Psoas muscle (tissue), 8 donors: ENCODE data around the gene RAI14. TPM values are rescaled to one million over a fixed set of nuclear protein-coding genes. Genes with fewer than 3 reads are reported as not detected.

ENCODE experiments used
- ATAC-seq, 4 donors: fragments of 200-7000 bp; cut with Tn5 transposase; one replicate each; pipeline ENCODE4 v1.9.1; 2020; ENCODE audit warnings: moderate library complexity in 3 of 4, mild to moderate bottlenecking in 2 of 4
- DNase-seq, 2 donors: peaks; one replicate each; pipeline ENCODE4 v3.0.0-alpha.2; 2020
- H3K27ac ChIP-seq: fragments of 200-600 bp; one replicate; pipeline ENCODE4 v1.8.0; 2022
- H3K27me3 ChIP-seq, 3 donors: fragments of 200-600 bp in 1 of 3; one replicate each; pipeline versions ENCODE4 v1.6.1 to v1.8.0; 2013 to 2022; ENCODE audit warnings: low read length in 2 of 3, mild to moderate bottlenecking in 2 of 3, moderate library complexity in 1 of 3; ENCODE audit not compliant: insufficient read depth in 3 of 3
- H3K36me3 ChIP-seq, 2 donors: fragments of 200-600 bp in 1 of 2; one replicate each; pipeline versions ENCODE4 v1.6.1 to v1.8.0; 2013 to 2022; ENCODE audit warnings: low read depth in 1 of 2, mild to moderate bottlenecking in 1 of 2, moderate library complexity in 1 of 2; ENCODE audit not compliant: insufficient read depth in 1 of 2
- H3K4me1 ChIP-seq: fragments of 200-600 bp; one replicate; pipeline ENCODE4 v1.8.0; 2022
- H3K4me3 ChIP-seq: fragments of 200-600 bp; one replicate; pipeline ENCODE4 v1.8.0; 2022; ENCODE audit warnings: mild to moderate bottlenecking
- H3K9me3 ChIP-seq: fragments of 200-600 bp; one replicate; pipeline ENCODE4 v1.8.0; 2022
- WGBS, 3 donors: extraction: QIAGEN DNeasy Blood & Tissue Kit; methylation state at CpG; one replicate each; pipeline versions ENCODE4 v1.1.6 to v1.1.7; 2013; 5-methylcytosine and 5-hydroxymethylcytosine counted together
- intact Hi-C, 2 donors: fragments of 100-400 bp; cut with DNase I; formaldehyde crosslinking; loops; one replicate each; pipeline versions ENCODE4 v1.11.0 to v1.14.2; 2022
- polyA plus RNA-seq, 3 donors: library from polyadenylated mRNA; stranded (reverse); fragments of 200-250 nt; gene quantifications; one replicate each; pipeline ENCODE4 v1.2.3, GENCODE V29; 2013
- total RNA-seq, 4 donors: library from RNA; stranded (reverse); fragmentation: NEBNext Ultra II Directional in 2 of 4; extraction: Animal tissue kit (Norgen Biotek cat#: 25700) in 2 of 4; gene quantifications; one replicate each; pipeline versions ENCODE4 v1.2.1 to v1.2.4, GENCODE V29; 2021 to 2023
- TF ChIP-seq, protein P1 (sequence below): fragments of 200-600 bp; IDR thresholded peaks from one replicate; pipeline ENCODE4 v1.8.0; 2022; ENCODE audit warnings: antibody characterized with exemption
- donor health status: healthy with polysubstance abuse.
- donor health status: DM: no; HTN: no; CAD: no; lungs with moderate emphysema.
- donor health status: Bipolar disorder and iron deficiency.
- donor health status: healthy.
- donor health status: DM: yes; HTN: yes; CAD: no.
- donor health status: DM: no; HTN: no; CAD: no.
- donor health status: DM: no; HTN: no; CAD: no.
- donor health status: DM: yes; HTN: yes; CAD: no.

RAI14 gene
- total and polyA plus RNA-seq, 7 donors = 0.69 to 4.3 (median 2.1) TPM

DNA sequence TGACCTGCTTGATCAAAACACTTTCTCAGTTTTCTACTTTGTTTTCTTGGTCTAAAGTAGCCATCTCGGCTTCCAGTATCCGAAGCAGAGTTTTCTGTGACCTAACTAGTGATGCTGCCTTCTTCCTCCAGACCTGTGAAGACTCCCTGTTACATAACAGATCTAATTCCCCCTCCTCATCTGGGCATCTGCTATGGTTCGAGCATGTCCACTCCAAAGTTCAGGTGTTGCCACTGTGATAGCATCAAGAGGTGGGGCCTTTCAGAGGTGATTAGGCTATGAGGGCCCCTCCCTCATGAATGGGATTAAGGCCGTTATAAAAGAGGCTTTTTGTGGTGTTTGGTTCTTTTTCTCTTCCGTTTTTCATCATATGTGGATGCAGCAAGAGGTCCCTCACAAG lies 203.1 kb downstream of the RAI14 start:
- 56 to 69% (median 61%) methylated on average over 4 to 5 of the region's 5 CpGs for WGBS, 3 donors
- intact Hi-C loops = no loop called here
- DNase-seq (no peak), ATAC-seq (no peak)
- Histone ChIP-seq H3K4me3 (no peak overlapping the region), H3K27me3 (no peaks in the 10 kb centered on the region), H3K27ac (no peak overlapping the region), H3K36me3 (no peaks in the 10 kb centered on the region), H3K4me1 (no peaks in the 10 kb centered on the region), H3K9me3 (no peaks in the 10 kb centered on the region)
- TF ChIP-seq, protein P1, sequence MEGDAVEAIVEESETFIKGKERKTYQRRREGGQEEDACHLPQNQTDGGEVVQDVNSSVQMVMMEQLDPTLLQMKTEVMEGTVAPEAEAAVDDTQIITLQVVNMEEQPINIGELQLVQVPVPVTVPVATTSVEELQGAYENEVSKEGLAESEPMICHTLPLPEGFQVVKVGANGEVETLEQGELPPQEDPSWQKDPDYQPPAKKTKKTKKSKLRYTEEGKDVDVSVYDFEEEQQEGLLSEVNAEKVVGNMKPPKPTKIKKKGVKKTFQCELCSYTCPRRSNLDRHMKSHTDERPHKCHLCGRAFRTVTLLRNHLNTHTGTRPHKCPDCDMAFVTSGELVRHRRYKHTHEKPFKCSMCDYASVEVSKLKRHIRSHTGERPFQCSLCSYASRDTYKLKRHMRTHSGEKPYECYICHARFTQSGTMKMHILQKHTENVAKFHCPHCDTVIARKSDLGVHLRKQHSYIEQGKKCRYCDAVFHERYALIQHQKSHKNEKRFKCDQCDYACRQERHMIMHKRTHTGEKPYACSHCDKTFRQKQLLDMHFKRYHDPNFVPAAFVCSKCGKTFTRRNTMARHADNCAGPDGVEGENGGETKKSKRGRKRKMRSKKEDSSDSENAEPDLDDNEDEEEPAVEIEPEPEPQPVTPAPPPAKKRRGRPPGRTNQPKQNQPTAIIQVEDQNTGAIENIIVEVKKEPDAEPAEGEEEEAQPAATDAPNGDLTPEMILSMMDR = no peak

DNA sequence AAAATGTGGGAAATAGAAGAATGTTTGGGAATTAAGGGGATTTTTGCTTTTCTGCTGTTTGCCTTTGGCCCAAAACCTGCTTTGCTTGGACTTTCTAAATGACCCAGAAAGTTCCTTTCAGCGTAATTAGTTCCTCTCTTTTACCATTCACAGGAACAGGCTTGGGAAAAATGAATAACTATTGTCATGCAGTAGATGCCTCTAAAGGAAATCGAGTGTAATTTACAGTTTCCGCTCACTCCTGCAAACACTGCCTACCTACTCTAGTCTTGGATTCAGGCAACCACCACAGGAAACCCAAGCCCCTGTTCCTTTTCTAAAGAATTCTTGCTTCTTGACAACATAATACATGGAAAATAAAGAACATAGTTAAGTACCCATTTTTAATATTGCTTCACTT lies 207.8 kb downstream of the RAI14 start:
- Histone ChIP-seq H3K4me1 (no peaks in the 10 kb centered on the region), H3K27me3 (no peaks in the 10 kb centered on the region), H3K27ac (no peak overlapping the region), H3K36me3 (no peaks in the 10 kb centered on the region), H3K9me3 (no peaks in the 10 kb centered on the region), H3K4me3 (no peak overlapping the region)
- no peak for DNase-seq
- ATAC-seq = no peak
- WGBS, 3 donors = 53 to 60% (median 53%) methylated on average over 3 of the region's 3 CpGs
- TF ChIP-seq, protein P1 = no peak
- intact Hi-C loops = no loop called here

DNA sequence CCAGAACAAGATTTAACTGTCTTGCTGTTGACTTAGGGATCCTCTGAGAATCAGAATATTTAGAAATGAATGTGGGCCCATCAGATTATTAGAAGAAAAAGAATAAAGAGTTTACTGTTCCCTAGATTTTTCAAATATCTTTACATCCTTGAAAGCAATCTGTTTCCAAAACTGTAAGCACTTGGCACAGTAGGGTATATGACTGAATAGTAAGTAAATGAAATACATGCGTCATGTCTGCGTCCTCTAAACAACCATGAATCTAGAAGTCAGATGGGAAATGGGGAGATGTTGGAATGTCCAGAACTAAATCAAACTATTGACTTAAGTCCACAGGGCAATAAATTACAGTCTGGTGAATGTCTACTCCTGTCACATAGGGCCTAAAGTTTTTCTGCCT lies 209.0 kb downstream of the RAI14 start:
- DNase-seq (no peak), ATAC-seq (no peak)
- no peaks in the 10 kb centered on the region for H3K9me3 ChIP-seq
- TF ChIP-seq, protein P1 = no peak
- WGBS, 3 donors = 74 to 82% (median 78%) methylated on average over 2 of the region's 2 CpGs
- intact Hi-C loops = no loop called here
- H3K36me3 ChIP-seq = no peaks in the 10 kb centered on the region
- H3K4me3 ChIP-seq = no peak overlapping the region
- H3K4me1 ChIP-seq = no peaks in the 10 kb centered on the region
- H3K27me3 ChIP-seq = no peaks in the 10 kb centered on the region
- H3K27ac ChIP-seq = no peak overlapping the region

DNA sequence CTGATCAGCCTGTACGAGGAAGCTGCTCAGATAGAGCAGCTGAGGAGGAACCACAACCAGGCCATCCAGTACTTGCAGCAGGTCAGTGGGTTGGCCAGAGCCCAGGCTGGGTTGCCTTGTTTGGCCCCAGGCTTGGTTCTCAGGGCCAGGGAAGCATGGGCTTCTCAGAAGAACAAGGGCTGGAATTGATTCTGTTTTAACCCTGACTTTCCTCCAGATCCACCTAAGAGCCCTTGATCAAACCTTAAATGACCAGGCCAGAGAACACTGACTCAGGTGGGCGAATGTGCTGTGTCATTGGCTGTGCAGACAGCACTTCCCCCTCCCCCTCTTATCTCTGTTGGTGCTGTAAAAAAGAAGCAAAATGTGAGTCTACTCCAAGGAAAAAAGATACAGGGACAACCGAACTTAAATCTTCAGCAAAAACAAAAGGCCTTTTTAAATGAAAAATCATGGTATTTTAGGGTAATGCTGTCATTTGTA lies 210.9 kb downstream of the RAI14 start:
- TF ChIP-seq, protein P1 = no peak
- Histone ChIP-seq H3K27me3 (no peaks in the 10 kb centered on the region), H3K4me1 (no peaks in the 10 kb centered on the region), H3K9me3 (no peaks in the 10 kb centered on the region), H3K36me3 (no peaks in the 10 kb centered on the region), H3K27ac (no peak overlapping the region), H3K4me3 (no peak overlapping the region)
- ATAC-seq (no peak), DNase-seq (no peak)
- 69 to 83% (median 69%) methylated on average over 3 of the region's 3 CpGs for WGBS, 3 donors
- intact Hi-C loops = no loop called here

DNA sequence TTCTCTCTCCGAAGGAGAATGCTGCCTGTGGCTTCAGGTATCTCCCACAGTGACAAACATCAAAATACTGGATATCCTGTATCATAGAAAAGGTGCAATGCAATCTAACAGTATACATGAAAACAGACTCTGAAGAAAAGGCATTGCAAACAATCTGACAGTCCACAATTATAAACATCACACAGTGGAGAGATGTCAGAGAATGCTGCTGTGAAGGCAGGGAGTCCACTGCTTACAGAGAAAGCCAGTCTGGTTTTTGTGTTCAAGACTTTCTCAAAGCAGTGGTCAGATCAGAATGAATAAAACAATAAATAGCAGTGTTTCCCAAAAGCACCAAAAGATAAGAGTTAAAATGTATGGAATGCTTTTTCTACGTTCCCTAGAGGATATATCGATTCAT lies 211.5 kb downstream of the RAI14 start:
- intact Hi-C loops = no loop called here
- 88 to 89% (median 88%) methylated on average over 3 of the region's 3 CpGs for WGBS, 3 donors

More for the DNA sequence above, 211.5 kb downstream of the RAI14 start:
- Histone ChIP-seq H3K36me3 (no peaks in the 10 kb centered on the region), H3K4me3 (no peak overlapping the region), H3K9me3 (no peaks in the 10 kb centered on the region), H3K27me3 (no peaks in the 10 kb centered on the region), H3K27ac (no peak overlapping the region), H3K4me1 (no peaks in the 10 kb centered on the region)
- TF ChIP-seq, protein P1 = no peak
- ATAC-seq (no peak), DNase-seq (no peak)
